Ovary (tissue), 3 donors: ENCODE data around the gene EXD3.

Source experiments
- CTCF ChIP-seq, 3 donors: fragments of 450-650 bp in 2 of 3; fragments of 200-600 bp in 1 of 3; IDR thresholded peaks; one replicate each; pipeline versions ENCODE4 v1.5.1 to v1.8.0; 2016 to 2022; ENCODE audit warnings: antibody characterized with exemption in 3 of 3, mild to moderate bottlenecking in 1 of 3
- EP300 ChIP-seq: sonication (generic); formaldehyde crosslinking; IDR thresholded peaks from one replicate; pipeline ENCODE4 v1.6.1; 2017; ENCODE audit warnings: antibody characterized with exemption
- donor health status: DM: no; HTN: no; CAD: no.

GRCh38 chr9:137417161-137418021, 5.6 kb downstream of the EXD3 start:
- no peak for TF ChIP-seq EP300
- TF ChIP-seq CTCF (IDR thresholded peaks at IDR 0.05): no peak
